Measurements from ENCODE around the gene ZNF445. TPM values are rescaled to one million over a fixed set of nuclear protein-coding genes. Genes with fewer than 3 reads are reported as not detected.

The ZNF445 gene
- total and polyA plus RNA-seq, 2 donors (not counting 3 experiments of a cell fraction or from before 2014, with no cell fraction given) = 2.3 to 17.8 TPM

DNA sequence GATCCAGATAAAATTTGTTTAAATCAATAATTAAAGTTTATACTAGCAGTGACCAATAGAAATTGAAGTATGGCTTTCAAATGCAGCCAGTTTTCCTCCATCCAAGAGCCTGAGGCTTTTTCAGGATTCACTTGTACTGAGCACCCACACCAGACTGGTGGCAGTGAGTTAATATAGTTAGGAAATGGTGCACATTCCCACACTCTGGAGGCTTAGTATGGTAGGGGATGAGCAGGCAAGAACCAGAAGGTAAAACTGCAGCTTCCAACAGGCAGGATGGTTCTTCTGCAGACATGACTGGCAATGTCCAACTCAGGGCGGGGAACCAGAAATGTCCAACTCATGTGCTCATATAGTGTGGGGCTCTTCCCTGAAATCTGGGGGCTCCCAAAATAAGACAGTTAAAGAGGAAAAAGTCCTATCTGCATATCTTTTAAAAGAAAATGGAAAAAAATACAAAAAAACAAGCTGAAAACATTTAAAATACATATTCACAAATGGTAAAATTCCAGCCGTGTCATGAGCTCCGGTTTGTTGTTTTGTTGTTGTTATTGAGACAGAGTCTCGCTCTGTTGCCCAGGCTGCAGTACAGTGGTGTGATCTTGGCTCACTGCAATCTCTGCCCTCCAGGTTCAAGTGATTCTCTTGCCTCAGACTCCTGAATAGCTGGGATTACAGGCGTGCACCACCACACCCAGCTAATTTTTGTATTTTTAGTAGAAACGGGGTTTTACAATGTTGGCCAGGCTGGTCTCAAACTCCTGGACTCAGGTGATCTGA is 18.4 kb upstream of the ZNF445 start:
- Histone ChIP-seq H3K9ac (replicated peaks; ENCODE audit: extremely low read depth, insufficient read depth, low read length) (no peak overlapping the region), H3K27me3 (ENCODE audit: control insufficient read depth in 2 of 2, insufficient read depth in 2 of 2, low read length in 2 of 2) (no peaks in the 10 kb centered on the region), H3K4me2 (ENCODE audit: insufficient read depth, low read length) (no peak overlapping the region), H3K27ac (ENCODE audit: insufficient read depth, low read depth, low read length) (no peak overlapping the region), H3K36me3 (ENCODE audit: control insufficient read depth in 2 of 2, extremely low read depth in 1 of 2, insufficient read depth in 2 of 2, low read length in 2 of 2) (peaks cover 0 to 5% of the 10 kb centered on the region in 2 experiments), H2AFZ (ENCODE audit: low read depth, low read length) (no peak overlapping the region), H3K9me1 (replicated peaks; ENCODE audit: control insufficient read depth, extremely low read depth, insufficient read depth, low read length) (no peaks in the 10 kb centered on the region), H3K79me2 (ENCODE audit: control insufficient read depth, insufficient read depth, low read length) (no peaks in the 10 kb centered on the region), H4K20me1 (replicated peaks; ENCODE audit: control insufficient read depth, extremely low read depth, insufficient read depth, low read length) (no peaks in the 10 kb centered on the region), H3K9me3 (replicated peaks; ENCODE audit: control insufficient read depth, insufficient read depth, low read length) (peaks cover 14% of the 10 kb centered on the region), H3K4me1 (ENCODE audit: control insufficient read depth, extremely low read depth, insufficient read depth, low read length) (no peaks in the 10 kb centered on the region), H3K4me3 (replicated peaks in 1 of 3; ENCODE audit: insufficient read depth in 1 of 3, low read depth in 1 of 3, low read length in 3 of 3) (no peak overlapping the region)
- dilution Hi-C loops (cut with MboI; ENCODE audit: extremely low pct_ligation_motif_present, low sequenced_read_pairs) (no loop called here), intact Hi-C loops (cut with micrococcal nuclease) (no loop called here)
- DNase-seq (ENCODE audit: low read depth, low spot score) (no peak), FAIRE-seq (no peak)
- POLR2A ChIA-PET = no interaction called here
- no peak for TF ChIP-seq MYC (IDR thresholded peaks at IDR 0.05; ENCODE audit: low read depth, low read length)
- no peak for TF ChIP-seq JUN (IDR thresholded peaks at IDR 0.05; ENCODE audit: borderline replicate concordance, insufficient read depth, insufficient read length, low read depth)
- TF ChIP-seq, protein P1, sequence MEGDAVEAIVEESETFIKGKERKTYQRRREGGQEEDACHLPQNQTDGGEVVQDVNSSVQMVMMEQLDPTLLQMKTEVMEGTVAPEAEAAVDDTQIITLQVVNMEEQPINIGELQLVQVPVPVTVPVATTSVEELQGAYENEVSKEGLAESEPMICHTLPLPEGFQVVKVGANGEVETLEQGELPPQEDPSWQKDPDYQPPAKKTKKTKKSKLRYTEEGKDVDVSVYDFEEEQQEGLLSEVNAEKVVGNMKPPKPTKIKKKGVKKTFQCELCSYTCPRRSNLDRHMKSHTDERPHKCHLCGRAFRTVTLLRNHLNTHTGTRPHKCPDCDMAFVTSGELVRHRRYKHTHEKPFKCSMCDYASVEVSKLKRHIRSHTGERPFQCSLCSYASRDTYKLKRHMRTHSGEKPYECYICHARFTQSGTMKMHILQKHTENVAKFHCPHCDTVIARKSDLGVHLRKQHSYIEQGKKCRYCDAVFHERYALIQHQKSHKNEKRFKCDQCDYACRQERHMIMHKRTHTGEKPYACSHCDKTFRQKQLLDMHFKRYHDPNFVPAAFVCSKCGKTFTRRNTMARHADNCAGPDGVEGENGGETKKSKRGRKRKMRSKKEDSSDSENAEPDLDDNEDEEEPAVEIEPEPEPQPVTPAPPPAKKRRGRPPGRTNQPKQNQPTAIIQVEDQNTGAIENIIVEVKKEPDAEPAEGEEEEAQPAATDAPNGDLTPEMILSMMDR (IDR thresholded peaks at IDR 0.05; ENCODE audit: extremely low read depth in 1 of 2, insufficient read depth in 1 of 2, low read depth in 1 of 2, low read length in 2 of 2) = no peak
- TF ChIP-seq, protein P2, sequence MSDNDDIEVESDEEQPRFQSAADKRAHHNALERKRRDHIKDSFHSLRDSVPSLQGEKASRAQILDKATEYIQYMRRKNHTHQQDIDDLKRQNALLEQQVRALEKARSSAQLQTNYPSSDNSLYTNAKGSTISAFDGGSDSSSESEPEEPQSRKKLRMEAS (IDR thresholded peaks at IDR 0.05; ENCODE audit: insufficient read depth, insufficient read length) = no peak
- no peak for TF ChIP-seq EZH2 (IDR thresholded peaks at IDR 0.05; ENCODE audit: borderline replicate concordance, low read depth, low read length, severe bottlenecking)
- TF ChIP-seq POLR2A (IDR thresholded peaks at IDR 0.05; ENCODE audit: low read depth, low read length) = no peak
- no peak for TF ChIP-seq GATA2 (IDR thresholded peaks at IDR 0.05; ENCODE audit: insufficient read depth, insufficient read length, low read depth, low read length)
- no peak for TF ChIP-seq FOS (IDR thresholded peaks at IDR 0.05; ENCODE audit: borderline replicate concordance, insufficient read depth, low read length)
- no peak for TF ChIP-seq POLR2AphosphoS5 (IDR thresholded peaks at IDR 0.05; ENCODE audit: insufficient read depth, low read depth, low read length)
- CTCF ChIA-PET = no interaction called here
- BruUV-seq (replicated peaks) = no TSS peak

Measured in endothelial cell of umbilical vein (primary cell).